ENCODE measurements around the gene NUP214. TPM values are rescaled to one million over a fixed set of nuclear protein-coding genes. Genes with fewer than 3 reads are reported as not detected.
A peak's percentile ranks its signal among the peaks of the same experiment; 100 is the strongest.

NUP214 gene
- total RNA-seq, 1 donor from 2014 or later, result 37.2 TPM

- DNase-seq (ENCODE audit: low read depth), result no peak
- no peak for TF ChIP-seq CTCF (conservative IDR thresholded peaks at IDR 0.05; ENCODE audit: low read depth, low read length)
- H3K4me3 ChIP-seq (ENCODE audit: low read depth, low read length), result no peak overlapping the region
These were observed 32.6 kb upstream of the NUP214 start for GRCh38 chr9:131092548-131093440.

GRCh38 chr9:131094015-131094414 is 31.4 kb upstream of the NUP214 start:
- no peak for DNase-seq (ENCODE audit: low read depth)
- no peak overlapping the region for H3K4me3 ChIP-seq (ENCODE audit: low read depth, low read length)
- no peak for TF ChIP-seq CTCF (conservative IDR thresholded peaks at IDR 0.05; ENCODE audit: low read depth, low read length)

- TF ChIP-seq CTCF (conservative IDR thresholded peaks at IDR 0.05; ENCODE audit: low read depth, low read length), result no peak
- no peak for DNase-seq (ENCODE audit: low read depth)
- no peak overlapping the region for H3K4me3 ChIP-seq (ENCODE audit: low read depth, low read length)
These were observed 30.8 kb upstream of the NUP214 start for GRCh38 chr9:131094622-131095021.

- peak overlapping the region; percentile 52 for H3K4me3 ChIP-seq (ENCODE audit: low read depth, low read length)
- no peak for TF ChIP-seq CTCF (conservative IDR thresholded peaks at IDR 0.05; ENCODE audit: low read depth, low read length)
- DNase-seq (ENCODE audit: low read depth), result no peak
These were observed 29.6 kb upstream of the NUP214 start for GRCh38 chr9:131095666-131096268.

GRCh38 chr9:131096269-131097125 is 28.9 kb upstream of the NUP214 start, which contains the start of gene AIF1L:
Gene AIF1L (plus strand): TSS chr9:131096531. CDS start chr9:131096630, 99 bp downstream.
- peak within 1 kb of the TSS; percentile 52 for H3K4me3 ChIP-seq (ENCODE audit: low read depth, low read length)
- DNase-seq (ENCODE audit: low read depth), result no peak
- TF ChIP-seq CTCF (conservative IDR thresholded peaks at IDR 0.05; ENCODE audit: low read depth, low read length), result no peak

- TF ChIP-seq CTCF (conservative IDR thresholded peaks at IDR 0.05; ENCODE audit: low read depth, low read length), result no peak
- no peak for DNase-seq (ENCODE audit: low read depth)
- H3K4me3 ChIP-seq (ENCODE audit: low read depth, low read length), result peak overlapping the region; percentile 52
These were observed 28.0 kb upstream of the NUP214 start for GRCh38 chr9:131097126-131097947.
